ENCODE data around the gene ENOX2.
"Not testable (repeated sequence)": the region's sequence is repeated elsewhere in the genome, so short reads cannot be mapped to it uniquely, and the experiment has no call there.

The ENOX2 gene, protein sequence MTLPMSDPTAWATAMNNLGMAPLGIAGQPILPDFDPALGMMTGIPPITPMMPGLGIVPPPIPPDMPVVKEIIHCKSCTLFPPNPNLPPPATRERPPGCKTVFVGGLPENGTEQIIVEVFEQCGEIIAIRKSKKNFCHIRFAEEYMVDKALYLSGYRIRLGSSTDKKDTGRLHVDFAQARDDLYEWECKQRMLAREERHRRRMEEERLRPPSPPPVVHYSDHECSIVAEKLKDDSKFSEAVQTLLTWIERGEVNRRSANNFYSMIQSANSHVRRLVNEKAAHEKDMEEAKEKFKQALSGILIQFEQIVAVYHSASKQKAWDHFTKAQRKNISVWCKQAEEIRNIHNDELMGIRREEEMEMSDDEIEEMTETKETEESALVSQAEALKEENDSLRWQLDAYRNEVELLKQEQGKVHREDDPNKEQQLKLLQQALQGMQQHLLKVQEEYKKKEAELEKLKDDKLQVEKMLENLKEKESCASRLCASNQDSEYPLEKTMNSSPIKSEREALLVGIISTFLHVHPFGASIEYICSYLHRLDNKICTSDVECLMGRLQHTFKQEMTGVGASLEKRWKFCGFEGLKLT

GRCh38 chrX:130902783-130903613 lies at the start of gene ENOX2:
Gene ENOX2, minus strand, starts transcription at chrX:130903209. Its CDS starts 199,993 bp downstream, at chrX:130703216.
- Histone ChIP-seq H3K27ac (peak within 1 kb of the TSS; percentile 58; the same call in 1 of the 2 replicates), H3K9me3 (ENCODE audit: low read depth, low read length) (no peaks in the 10 kb centered on the region), H3K36me3 (ENCODE audit: insufficient read depth, low read length) (no peaks in the 10 kb centered on the region), H3K4me3 (peak within 1 kb of the TSS; percentile 82), H3K9ac (ENCODE audit: insufficient read length) (peak within 1 kb of the TSS; percentile 81)
- peak; percentile 85 for DNase-seq (ENCODE audit: low read depth, low spot score)
- TF ChIP-seq POLR2AphosphoS5 (IDR thresholded peaks at IDR 0.05; ENCODE audit: borderline replicate concordance, low read depth, low read length) (peak; percentile 82), FOXP2 (optimal IDR thresholded peaks at IDR 0.05; ENCODE audit: control extremely low read depth, extremely low read length, insufficient read depth) (no peak)

- H3K36me3 ChIP-seq (ENCODE audit: insufficient read depth, low read length): no peaks in the 10 kb centered on the region
- H3K27ac ChIP-seq: no peak overlapping the region
- no peak for TF ChIP-seq POLR2AphosphoS5 (IDR thresholded peaks at IDR 0.05; ENCODE audit: borderline replicate concordance, low read depth, low read length)
- TF ChIP-seq FOXP2 (optimal IDR thresholded peaks at IDR 0.05; ENCODE audit: control extremely low read depth, extremely low read length, insufficient read depth): no peak
- TF ChIP-seq EZH2 (IDR thresholded peaks at IDR 0.05): no peak
- no peak overlapping the region for H3K4me3 ChIP-seq
- no peak for DNase-seq (ENCODE audit: low read depth, low spot score)
- H3K9me3 ChIP-seq (ENCODE audit: low read depth, low read length): 0 out of 2 replicates have a peak, but pooled peaks cover 3% of the 10 kb centered on the region
- H3K9ac ChIP-seq (ENCODE audit: insufficient read length): no peak overlapping the region
Measured at GRCh38 chrX:130952266-130953043, 49.4 kb upstream of the ENOX2 start.

- H3K27ac ChIP-seq: no peak overlapping the region
- TF ChIP-seq POLR2AphosphoS5 (IDR thresholded peaks at IDR 0.05; ENCODE audit: borderline replicate concordance, low read depth, low read length): no peak
- TF ChIP-seq EZH2 (IDR thresholded peaks at IDR 0.05): no peak
- TF ChIP-seq FOXP2 (optimal IDR thresholded peaks at IDR 0.05; ENCODE audit: control extremely low read depth, extremely low read length, insufficient read depth): no peak
- no peak overlapping the region for H3K4me3 ChIP-seq
- 0 out of 2 replicates have a peak, but pooled peaks cover 3% of the 10 kb centered on the region for H3K9me3 ChIP-seq (ENCODE audit: low read depth, low read length)
- DNase-seq (ENCODE audit: low read depth, low spot score): no peak
- H3K9ac ChIP-seq (ENCODE audit: insufficient read length): no peak overlapping the region
- H3K36me3 ChIP-seq (ENCODE audit: insufficient read depth, low read length): no peaks in the 10 kb centered on the region
Measured at GRCh38 chrX:130944230-130944629, 41.2 kb upstream of the ENOX2 start.

DNA sequence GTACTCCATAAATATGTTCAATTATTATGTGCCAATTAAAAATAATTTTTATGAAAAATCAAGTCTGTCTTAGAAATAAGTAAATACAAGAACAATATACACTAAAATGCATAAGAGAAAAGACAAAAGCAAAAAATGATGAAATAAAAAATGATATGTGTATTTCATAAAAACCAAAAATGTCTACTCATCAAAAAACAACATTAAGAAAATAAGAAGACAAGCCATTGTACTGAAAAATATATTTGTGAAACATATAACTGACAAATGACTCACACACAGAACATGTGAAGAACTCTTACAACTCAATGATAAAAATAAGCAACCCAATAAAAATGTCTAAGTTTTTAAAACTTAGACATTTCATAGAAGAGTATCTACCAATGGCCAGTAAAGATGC lies 34.1 kb upstream of the ENOX2 start:
- TF ChIP-seq EZH2 (IDR thresholded peaks at IDR 0.05): no peak
- TF ChIP-seq POLR2AphosphoS5 (IDR thresholded peaks at IDR 0.05; ENCODE audit: borderline replicate concordance, low read depth, low read length): no peak
- no peak for TF ChIP-seq FOXP2 (optimal IDR thresholded peaks at IDR 0.05; ENCODE audit: control extremely low read depth, extremely low read length, insufficient read depth)
- no peak overlapping the region for H3K27ac ChIP-seq
- H3K9me3 ChIP-seq (ENCODE audit: low read depth, low read length): no peaks in the 10 kb centered on the region
- no peak for DNase-seq (ENCODE audit: low read depth, low spot score)
- no peak overlapping the region for H3K4me3 ChIP-seq
- H3K9ac ChIP-seq (ENCODE audit: insufficient read length): no peak overlapping the region
- no peaks in the 10 kb centered on the region for H3K36me3 ChIP-seq (ENCODE audit: insufficient read depth, low read length)

DNA sequence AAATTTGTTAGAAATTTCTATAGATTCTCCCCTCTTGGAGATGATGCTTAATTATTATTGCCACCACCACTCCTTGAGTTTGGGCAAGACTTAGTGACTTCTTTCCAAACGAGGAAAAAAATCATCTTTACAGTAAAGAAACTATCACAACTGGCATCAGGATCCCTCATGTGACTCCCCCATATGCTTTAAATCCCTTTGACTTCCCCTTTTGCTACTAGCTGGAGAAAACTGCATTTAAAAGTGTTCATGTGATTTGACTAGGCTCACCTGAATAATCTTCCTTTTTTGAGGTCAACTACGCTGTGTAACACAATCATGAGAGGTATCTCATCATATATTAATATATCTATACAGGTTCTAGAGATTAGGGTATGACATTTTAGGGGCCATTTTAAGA lies 30.3 kb upstream of the ENOX2 start:
- H3K4me3 ChIP-seq: no peak overlapping the region
- H3K9ac ChIP-seq (ENCODE audit: insufficient read length): no peak overlapping the region
- DNase-seq (ENCODE audit: low read depth, low spot score): no peak
- no peaks in the 10 kb centered on the region for H3K36me3 ChIP-seq (ENCODE audit: insufficient read depth, low read length)
- H3K9me3 ChIP-seq (ENCODE audit: low read depth, low read length): no peaks in the 10 kb centered on the region
- no peak overlapping the region for H3K27ac ChIP-seq
- TF ChIP-seq POLR2AphosphoS5 (IDR thresholded peaks at IDR 0.05; ENCODE audit: borderline replicate concordance, low read depth, low read length) (no peak), FOXP2 (optimal IDR thresholded peaks at IDR 0.05; ENCODE audit: control extremely low read depth, extremely low read length, insufficient read depth) (no peak), EZH2 (IDR thresholded peaks at IDR 0.05) (no peak)

DNA sequence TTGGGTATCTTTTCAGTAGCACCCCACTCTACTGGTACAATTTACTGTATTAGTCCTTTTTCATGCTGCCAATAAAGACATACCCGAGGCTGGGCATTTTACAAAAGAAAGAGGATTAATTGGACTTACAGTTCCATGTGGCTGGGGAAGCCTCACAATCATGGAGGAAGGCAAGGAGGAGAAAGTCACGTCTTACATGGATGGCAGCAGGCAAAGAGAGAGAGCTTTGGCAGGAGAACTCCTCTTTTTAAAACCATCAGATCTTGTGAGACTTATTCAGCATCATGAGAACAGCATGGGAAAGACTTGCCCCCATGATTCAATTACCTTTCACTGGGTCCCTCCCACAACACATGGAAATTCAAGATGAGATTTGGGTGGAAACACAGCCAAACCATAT lies 17.4 kb upstream of the ENOX2 start:
- H3K9ac ChIP-seq (ENCODE audit: insufficient read length); DNase-seq (ENCODE audit: low read depth, low spot score); H3K4me3 ChIP-seq; H3K9me3 ChIP-seq (ENCODE audit: low read depth, low read length); H3K27ac ChIP-seq; H3K36me3 ChIP-seq (ENCODE audit: insufficient read depth, low read length): not testable (repeated sequence)

GRCh38 chrX:130919676-130920075 lies 16.7 kb upstream of the ENOX2 start:
- not testable (repeated sequence) for H3K9ac ChIP-seq (ENCODE audit: insufficient read length); H3K27ac ChIP-seq; DNase-seq (ENCODE audit: low read depth, low spot score); H3K9me3 ChIP-seq (ENCODE audit: low read depth, low read length); H3K4me3 ChIP-seq; H3K36me3 ChIP-seq (ENCODE audit: insufficient read depth, low read length)

DNA sequence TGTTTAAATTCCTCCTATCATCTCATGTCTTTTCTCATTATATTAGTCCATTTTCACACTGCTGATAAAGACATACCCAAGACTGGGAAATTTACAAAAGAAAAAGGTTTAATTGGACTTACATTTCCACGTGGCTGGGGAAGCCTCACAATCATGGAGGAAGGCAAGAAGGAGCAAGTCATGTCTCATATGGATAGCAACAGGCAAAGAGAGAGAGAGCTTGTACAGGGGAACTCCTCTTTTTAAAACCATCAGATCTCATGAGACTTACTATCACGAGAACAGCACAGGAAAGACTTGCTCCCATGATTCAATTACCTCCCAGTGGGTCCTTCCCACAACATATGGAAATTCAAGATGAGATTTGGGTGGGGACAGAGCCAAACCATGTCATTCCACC lies 15.5 kb upstream of the ENOX2 start:
- H3K4me3 ChIP-seq; H3K9ac ChIP-seq (ENCODE audit: insufficient read length); H3K9me3 ChIP-seq (ENCODE audit: low read depth, low read length); H3K36me3 ChIP-seq (ENCODE audit: insufficient read depth, low read length); H3K27ac ChIP-seq; DNase-seq (ENCODE audit: low read depth, low spot score): not testable (repeated sequence)

All from SK-N-MC (cell line).